ENCODE results near the gene DXO.

DNA sequence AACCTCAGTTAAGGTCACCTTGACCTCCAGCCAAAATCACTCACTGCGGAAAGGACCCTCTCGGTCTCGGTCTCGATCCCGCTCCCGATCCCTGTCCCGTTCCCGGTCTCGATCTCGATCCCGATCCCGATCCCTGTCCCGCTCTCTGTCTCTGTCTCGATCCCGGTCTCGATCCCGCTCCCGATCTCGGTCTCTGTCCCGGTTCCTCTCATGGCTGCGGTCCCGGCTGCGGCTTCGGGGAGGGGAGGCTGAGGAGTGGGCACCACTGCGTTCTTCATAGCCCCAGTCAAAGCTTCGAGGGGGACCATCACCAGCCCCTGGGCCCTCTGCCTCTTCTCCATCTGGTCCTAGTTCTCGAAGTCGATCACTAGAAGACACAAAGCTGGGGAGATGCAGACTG is 17.4 kb downstream of the DXO start:
- TF ChIP-seq YY1 (IDR thresholded peaks at IDR 0.05; ENCODE audit: insufficient read depth, insufficient read length) (no peak), ZNF274 (IDR thresholded peaks at IDR 0.05; ENCODE audit: low read depth, low read length) (no peak), SUZ12 (IDR thresholded peaks at IDR 0.05; ENCODE audit: extremely low read depth, insufficient read depth, insufficient read length) (no peak)

All from NT2/D1 (cell line).